ENCODE data around the gene ZFYVE28. TPM values are rescaled to one million over a fixed set of nuclear protein-coding genes. Genes with fewer than 3 reads are reported as not detected.

Gene ZFYVE28
- total RNA-seq, 1 donor from 2014 or later, result 3.3 TPM

- H3K27ac Mint-ChIP-seq (ENCODE audit: unreplicated experiment), result no peak overlapping the region
- TF ChIP-seq, protein P1, sequence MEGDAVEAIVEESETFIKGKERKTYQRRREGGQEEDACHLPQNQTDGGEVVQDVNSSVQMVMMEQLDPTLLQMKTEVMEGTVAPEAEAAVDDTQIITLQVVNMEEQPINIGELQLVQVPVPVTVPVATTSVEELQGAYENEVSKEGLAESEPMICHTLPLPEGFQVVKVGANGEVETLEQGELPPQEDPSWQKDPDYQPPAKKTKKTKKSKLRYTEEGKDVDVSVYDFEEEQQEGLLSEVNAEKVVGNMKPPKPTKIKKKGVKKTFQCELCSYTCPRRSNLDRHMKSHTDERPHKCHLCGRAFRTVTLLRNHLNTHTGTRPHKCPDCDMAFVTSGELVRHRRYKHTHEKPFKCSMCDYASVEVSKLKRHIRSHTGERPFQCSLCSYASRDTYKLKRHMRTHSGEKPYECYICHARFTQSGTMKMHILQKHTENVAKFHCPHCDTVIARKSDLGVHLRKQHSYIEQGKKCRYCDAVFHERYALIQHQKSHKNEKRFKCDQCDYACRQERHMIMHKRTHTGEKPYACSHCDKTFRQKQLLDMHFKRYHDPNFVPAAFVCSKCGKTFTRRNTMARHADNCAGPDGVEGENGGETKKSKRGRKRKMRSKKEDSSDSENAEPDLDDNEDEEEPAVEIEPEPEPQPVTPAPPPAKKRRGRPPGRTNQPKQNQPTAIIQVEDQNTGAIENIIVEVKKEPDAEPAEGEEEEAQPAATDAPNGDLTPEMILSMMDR (IDR thresholded peaks at IDR 0.05), result no peak
- H3K27me3 Mint-ChIP-seq (ENCODE audit: low read depth), result no peaks in the 10 kb centered on the region
- H3K36me3 Mint-ChIP-seq (ENCODE audit: low read depth), result no peaks in the 10 kb centered on the region
- no peaks in the 10 kb centered on the region for H3K9me3 Mint-ChIP-seq (ENCODE audit: low read depth)
- H3K4me3 Mint-ChIP-seq (ENCODE audit: unreplicated experiment), result peak overlapping the region; percentile 67
- H3K4me1 Mint-ChIP-seq (ENCODE audit: low read depth), result peaks cover 7% of the 10 kb centered on the region
- no peak for DNase-seq (ENCODE audit: low spot score)
These were observed 43.0 kb upstream of the ZFYVE28 start for GRCh38 chr4:2461246-2461960.

GRCh38 chr4:2459589-2460349 lies 41.3 kb upstream of the ZFYVE28 start:
- TF ChIP-seq, protein P1 (IDR thresholded peaks at IDR 0.05), result no peak
- peaks cover 7% of the 10 kb centered on the region for H3K4me1 Mint-ChIP-seq (ENCODE audit: low read depth)
- H3K27ac Mint-ChIP-seq (ENCODE audit: unreplicated experiment), result no peak overlapping the region
- DNase-seq (ENCODE audit: low spot score), result no peak
- no peaks in the 10 kb centered on the region for H3K36me3 Mint-ChIP-seq (ENCODE audit: low read depth)
- no peaks in the 10 kb centered on the region for H3K9me3 Mint-ChIP-seq (ENCODE audit: low read depth)
- no peak overlapping the region for H3K4me3 Mint-ChIP-seq (ENCODE audit: unreplicated experiment)
- H3K27me3 Mint-ChIP-seq (ENCODE audit: low read depth), result no peaks in the 10 kb centered on the region

- no peaks in the 10 kb centered on the region for H3K27me3 Mint-ChIP-seq (ENCODE audit: low read depth)
- no peaks in the 10 kb centered on the region for H3K9me3 Mint-ChIP-seq (ENCODE audit: low read depth)
- H3K36me3 Mint-ChIP-seq (ENCODE audit: low read depth), result no peaks in the 10 kb centered on the region
- H3K4me3 Mint-ChIP-seq (ENCODE audit: unreplicated experiment), result no peak overlapping the region
- DNase-seq (ENCODE audit: low spot score), result no peak
- H3K27ac Mint-ChIP-seq (ENCODE audit: unreplicated experiment), result no peak overlapping the region
- H3K4me1 Mint-ChIP-seq (ENCODE audit: low read depth), result peaks cover 7% of the 10 kb centered on the region
- TF ChIP-seq, protein P1 (IDR thresholded peaks at IDR 0.05), result no peak
These were observed 40.4 kb upstream of the ZFYVE28 start for GRCh38 chr4:2458546-2459491.

GRCh38 chr4:2457481-2458295 lies 39.2 kb upstream of the ZFYVE28 start:
- no peak overlapping the region for H3K4me3 Mint-ChIP-seq (ENCODE audit: unreplicated experiment)
- peaks cover 2% of the 10 kb centered on the region for H3K27me3 Mint-ChIP-seq (ENCODE audit: low read depth)
- DNase-seq (ENCODE audit: low spot score), result no peak
- H3K27ac Mint-ChIP-seq (ENCODE audit: unreplicated experiment), result no peak overlapping the region
- peaks cover 3% of the 10 kb centered on the region for H3K4me1 Mint-ChIP-seq (ENCODE audit: low read depth)
- no peaks in the 10 kb centered on the region for H3K36me3 Mint-ChIP-seq (ENCODE audit: low read depth)
- TF ChIP-seq, protein P1 (IDR thresholded peaks at IDR 0.05), result no peak
- H3K9me3 Mint-ChIP-seq (ENCODE audit: low read depth), result no peaks in the 10 kb centered on the region
